Cardiac fibroblast (primary cell): ENCODE results near the gene GLB1L3.
"Not testable (repeated sequence)": the region's sequence is repeated elsewhere in the genome, so short reads cannot be mapped to it uniquely, and the experiment has no call there.

Experiments
- DNase-seq, 2 donors: peaks; one replicate each; pipeline versions ENCODE4 v3.0.0 to v3.0.0-alpha.2; 2010; ENCODE audit warnings: low read depth in 2 of 2
- H3K4me3 ChIP-seq, 2 donors: replicated peaks in 1 of 2; 1 replicate in 1 of 2; 2 replicates in 1 of 2; pipeline ENCODE4 v1.5.1; 2011; ENCODE audit warnings: low read depth in 2 of 2, low read length in 2 of 2, mild to moderate bottlenecking in 2 of 2, moderate library complexity in 1 of 2
- TF ChIP-seq, protein P1 (sequence below): IDR thresholded peaks from one replicate; pipeline ENCODE4 v1.5.1; 2011; ENCODE audit warnings: low read depth, mild to moderate bottlenecking, low read length, inconsistent platforms

GLB1L3 gene

DNA sequence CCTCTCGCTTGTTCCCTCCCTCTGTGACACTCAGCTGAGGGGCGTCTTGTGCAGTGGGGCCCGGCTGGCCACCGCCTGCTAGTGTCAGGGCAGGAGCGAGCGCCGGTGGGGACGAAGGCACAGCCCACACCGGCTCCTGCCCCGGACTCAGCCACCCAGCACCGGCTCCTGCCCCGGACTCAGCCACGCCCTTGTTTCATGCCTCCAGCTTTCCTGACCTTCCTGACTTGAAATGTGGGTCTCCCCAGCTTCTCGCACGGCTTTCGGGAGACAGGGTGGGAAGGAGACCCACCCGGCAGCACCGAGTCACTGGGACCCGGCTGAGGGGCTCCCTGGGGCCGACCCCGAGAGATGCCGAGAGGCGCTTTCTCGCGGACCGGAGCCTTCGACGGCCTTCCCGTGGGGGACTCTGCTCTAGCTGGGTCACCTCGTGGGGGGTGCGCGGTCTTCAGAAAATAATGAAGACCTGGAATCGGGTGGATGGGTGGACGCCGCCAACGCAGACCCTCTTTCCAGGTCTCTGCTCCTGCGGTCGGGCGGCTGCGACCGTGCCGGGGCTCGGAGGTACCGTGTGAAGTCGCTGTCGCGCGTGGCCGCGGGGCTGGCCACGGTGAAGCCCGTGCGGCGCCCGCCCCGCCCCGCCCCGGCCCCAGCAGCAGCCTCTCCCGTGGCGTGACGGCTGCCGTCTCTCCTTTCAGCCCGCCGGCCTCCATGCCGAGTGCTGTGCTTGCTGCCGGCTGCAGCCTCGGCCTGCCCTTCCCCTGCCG lies 65.8 kb downstream of the GLB1L3 start:
- H3K4me3 ChIP-seq, result no peak overlapping the region
- no peak for DNase-seq
- TF ChIP-seq, protein P1, sequence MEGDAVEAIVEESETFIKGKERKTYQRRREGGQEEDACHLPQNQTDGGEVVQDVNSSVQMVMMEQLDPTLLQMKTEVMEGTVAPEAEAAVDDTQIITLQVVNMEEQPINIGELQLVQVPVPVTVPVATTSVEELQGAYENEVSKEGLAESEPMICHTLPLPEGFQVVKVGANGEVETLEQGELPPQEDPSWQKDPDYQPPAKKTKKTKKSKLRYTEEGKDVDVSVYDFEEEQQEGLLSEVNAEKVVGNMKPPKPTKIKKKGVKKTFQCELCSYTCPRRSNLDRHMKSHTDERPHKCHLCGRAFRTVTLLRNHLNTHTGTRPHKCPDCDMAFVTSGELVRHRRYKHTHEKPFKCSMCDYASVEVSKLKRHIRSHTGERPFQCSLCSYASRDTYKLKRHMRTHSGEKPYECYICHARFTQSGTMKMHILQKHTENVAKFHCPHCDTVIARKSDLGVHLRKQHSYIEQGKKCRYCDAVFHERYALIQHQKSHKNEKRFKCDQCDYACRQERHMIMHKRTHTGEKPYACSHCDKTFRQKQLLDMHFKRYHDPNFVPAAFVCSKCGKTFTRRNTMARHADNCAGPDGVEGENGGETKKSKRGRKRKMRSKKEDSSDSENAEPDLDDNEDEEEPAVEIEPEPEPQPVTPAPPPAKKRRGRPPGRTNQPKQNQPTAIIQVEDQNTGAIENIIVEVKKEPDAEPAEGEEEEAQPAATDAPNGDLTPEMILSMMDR, result no peak

DNA sequence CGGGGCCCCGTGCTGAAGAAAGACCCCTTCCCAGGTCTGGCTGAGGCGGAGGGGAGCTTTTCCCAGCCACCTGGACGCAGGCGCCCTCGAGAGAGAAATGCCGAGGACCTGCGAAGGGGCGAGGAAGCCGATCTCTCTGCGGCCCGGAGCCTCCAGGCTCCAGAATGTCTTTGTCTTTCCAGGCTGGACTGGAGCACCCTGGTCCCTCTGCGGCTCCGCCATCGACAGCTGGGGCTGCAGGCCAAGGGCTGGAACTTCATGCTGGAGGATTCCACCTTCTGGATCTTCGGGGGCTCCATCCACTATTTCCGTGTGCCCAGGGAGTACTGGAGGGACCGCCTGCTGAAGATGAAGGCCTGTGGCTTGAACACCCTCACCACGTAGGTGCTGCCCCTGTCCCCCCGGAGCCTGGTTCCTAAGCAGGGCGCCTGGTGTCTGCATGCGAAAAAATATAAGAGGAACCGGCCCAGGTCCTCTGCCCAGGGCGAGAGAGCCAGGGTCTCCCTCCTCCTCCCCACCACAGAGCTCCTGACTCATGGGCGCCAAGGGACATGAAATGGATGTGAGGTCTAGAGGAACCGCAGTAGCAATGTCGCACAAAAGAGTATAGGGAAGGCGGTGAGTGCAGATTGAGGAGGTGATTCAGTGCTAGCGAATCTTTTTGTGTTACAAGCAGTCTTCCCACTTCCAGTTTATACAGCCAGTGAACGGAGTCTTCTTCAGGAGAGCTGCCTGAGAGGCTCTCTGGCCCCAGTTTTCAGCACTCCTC lies 66.6 kb downstream of the GLB1L3 start:
- TF ChIP-seq, protein P1, result no peak
- no peak for DNase-seq
- no peak overlapping the region for H3K4me3 ChIP-seq

DNA sequence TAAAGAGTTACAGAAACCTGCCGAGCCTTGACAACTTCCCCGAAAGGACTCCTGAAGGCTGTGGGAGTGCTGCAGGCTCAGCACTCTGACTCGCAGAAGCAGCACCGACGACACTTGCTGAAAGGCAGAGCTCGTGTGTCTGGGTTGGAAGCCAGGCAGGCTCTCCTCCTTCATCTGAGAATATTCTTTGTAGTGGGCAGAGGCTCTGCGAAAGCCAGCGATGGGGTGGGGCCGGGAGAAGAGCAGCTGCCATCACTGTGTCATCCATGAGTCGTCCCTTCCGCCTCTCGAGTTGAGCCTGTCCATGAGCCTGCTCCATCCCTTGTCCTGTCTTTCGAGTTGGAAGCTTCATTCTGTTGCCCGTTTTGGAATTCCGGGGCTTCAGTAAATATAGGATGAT lies 67.5 kb downstream of the GLB1L3 start:
- no peak overlapping the region for H3K4me3 ChIP-seq
- TF ChIP-seq, protein P1, result no peak
- no peak for DNase-seq

DNA sequence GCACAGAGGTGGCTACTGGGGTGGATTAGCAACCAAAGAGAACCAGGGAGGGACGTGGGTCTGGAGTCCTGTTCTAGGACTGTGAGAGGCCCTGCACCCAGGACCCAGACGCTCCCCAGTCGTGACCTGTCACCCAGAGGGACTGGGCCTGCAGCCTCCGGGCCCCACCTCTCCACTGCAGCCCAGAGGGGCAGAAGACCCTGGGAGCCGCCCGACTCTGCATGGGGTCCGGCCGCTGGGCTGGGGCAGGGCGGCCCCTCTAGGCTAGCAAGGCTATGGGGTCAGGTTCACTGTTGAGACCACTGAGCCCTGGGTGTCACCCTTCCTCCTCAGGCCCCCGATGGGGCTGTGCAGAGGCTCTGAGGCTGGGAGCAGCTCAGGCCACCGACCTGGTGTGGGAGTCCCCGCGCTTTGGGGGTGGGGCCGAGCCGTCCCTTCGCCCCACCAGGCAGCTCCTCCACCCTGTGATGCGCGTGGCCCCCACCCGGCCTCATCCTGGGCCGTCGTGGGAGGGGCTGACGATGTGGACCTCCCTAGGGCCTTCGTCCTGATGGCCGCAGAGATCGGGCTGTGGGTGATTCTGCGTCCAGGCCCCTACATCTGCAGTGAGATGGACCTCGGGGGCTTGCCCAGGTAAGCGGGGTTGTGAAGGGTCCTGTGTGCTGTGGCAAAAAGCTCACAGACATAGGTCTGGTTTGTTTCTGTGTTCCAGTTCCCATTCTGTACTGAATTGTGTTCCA lies 68.5 kb downstream of the GLB1L3 start:
- H3K4me3 ChIP-seq, DNase-seq: not testable (repeated sequence)

DNA sequence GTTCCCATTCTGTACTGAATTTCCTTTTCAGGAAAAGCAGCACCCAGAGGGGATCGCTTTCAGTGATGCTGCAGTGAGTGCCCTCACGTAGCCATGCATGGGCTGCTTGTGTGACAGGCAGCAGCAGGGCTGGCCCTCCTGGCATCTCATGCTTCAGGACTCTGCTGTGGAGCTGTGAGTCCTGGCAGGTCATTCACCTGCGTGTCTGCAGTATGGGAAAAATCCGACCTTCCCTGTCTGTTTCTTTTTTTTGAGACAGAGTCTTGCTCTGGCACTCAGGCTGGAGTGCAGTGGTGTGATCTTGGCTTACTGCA lies 69.0 kb downstream of the GLB1L3 start:
- DNase-seq, result no peak
- no peak overlapping the region for H3K4me3 ChIP-seq
- TF ChIP-seq, protein P1, result no peak

DNA sequence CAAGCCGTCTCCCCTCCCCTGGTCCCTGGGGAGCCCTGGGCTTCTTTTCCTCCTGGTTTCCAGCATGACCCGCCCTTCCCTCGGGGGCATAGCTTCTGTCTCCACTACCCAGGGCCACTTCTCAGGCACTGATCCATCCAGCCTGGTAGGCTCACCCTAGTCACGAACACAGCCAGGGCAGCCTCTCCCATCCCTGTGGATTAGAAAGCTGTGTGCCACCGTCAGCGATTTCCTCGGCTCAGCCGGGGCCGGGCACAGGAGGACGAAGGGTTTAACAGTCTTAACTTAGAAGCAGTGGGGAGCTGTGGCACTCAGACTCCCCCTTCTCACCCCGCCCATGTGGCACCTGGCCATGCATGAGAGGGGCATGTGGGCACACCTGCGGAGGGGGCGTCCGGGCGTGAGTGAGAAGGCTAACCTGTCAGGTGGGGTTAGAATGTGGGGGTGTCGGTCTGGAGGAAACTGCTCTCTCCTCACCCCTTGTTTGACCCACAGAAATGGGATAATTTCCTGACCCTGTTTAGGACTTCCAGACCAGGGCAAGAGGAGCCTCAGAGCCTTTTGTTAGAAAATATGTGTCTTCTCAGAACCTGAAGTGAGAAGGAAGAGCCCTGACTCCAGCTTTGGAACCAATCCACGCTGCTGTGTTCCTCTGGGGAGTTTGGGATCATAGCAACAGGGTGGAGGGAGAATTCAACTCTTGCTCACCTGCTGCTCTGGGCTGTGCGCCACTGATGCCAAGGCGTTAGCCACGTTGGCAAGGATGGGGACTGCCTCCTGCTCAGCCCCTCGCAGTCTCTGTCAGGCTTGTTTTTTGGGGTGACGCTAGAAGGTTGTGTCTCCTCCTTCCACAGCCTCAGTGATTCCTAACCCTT lies 70.2 kb downstream of the GLB1L3 start:
- DNase-seq, result no peak
- TF ChIP-seq, protein P1, result no peak
- no peak overlapping the region for H3K4me3 ChIP-seq
